GDM1 (cell line): ENCODE measurements around the gene SCNN1A.
A peak's percentile ranks its signal among the peaks of the same experiment; 100 is the strongest.

Source experiments
- DNase-seq: peaks from one replicate; lab custom pipeline; 2025; lab: John Stamatoyannopoulos, UW

Gene SCNN1A

GRCh38 chr12:6317693-6318439 is 57.5 kb downstream of the SCNN1A start:
- no peak for DNase-seq

GRCh38 chr12:6316921-6317692 is 58.3 kb downstream of the SCNN1A start:
- DNase-seq, result no peak

GRCh38 chr12:6315704-6316597 is 59.4 kb downstream of the SCNN1A start:
- no peak for DNase-seq

GRCh38 chr12:6315184-6315583 is 60.2 kb downstream of the SCNN1A start:
- DNase-seq, result no peak

GRCh38 chr12:6314776-6315175 is 60.6 kb downstream of the SCNN1A start:
- no peak for DNase-seq

GRCh38 chr12:6313326-6313940 is 61.9 kb downstream of the SCNN1A start:
- no peak for DNase-seq

GRCh38 chr12:6312529-6313325 is 62.6 kb downstream of the SCNN1A start:
- no peak for DNase-seq

- no peak for DNase-seq
Observed at GRCh38 chr12:6311822-6312528, 63.4 kb downstream of the SCNN1A start.

- no peak for DNase-seq
Observed at GRCh38 chr12:6310771-6311610, 64.4 kb downstream of the SCNN1A start.

GRCh38 chr12:6307529-6307928 is 67.8 kb downstream of the SCNN1A start:
- DNase-seq, result peak; percentile 44

GRCh38 chr12:6306599-6307220 is 68.7 kb downstream of the SCNN1A start:
- no peak for DNase-seq

GRCh38 chr12:6306151-6306550 is 69.2 kb downstream of the SCNN1A start:
- DNase-seq, result no peak

GRCh38 chr12:6303071-6303470 is 72.3 kb downstream of the SCNN1A start:
- DNase-seq, result no peak

GRCh38 chr12:6302621-6303020 is 72.7 kb downstream of the SCNN1A start:
- DNase-seq, result no peak

- no peak for DNase-seq
Observed at GRCh38 chr12:6301721-6302120, 73.6 kb downstream of the SCNN1A start.

- no peak for DNase-seq
Observed at GRCh38 chr12:6297170-6297569, 78.2 kb downstream of the SCNN1A start.
